Ascending aorta (tissue), 2 donors: ENCODE data around the gene COL18A1. TPM values are rescaled to one million over a fixed set of nuclear protein-coding genes. Genes with fewer than 3 reads are reported as not detected.

Source experiments
- DNase-seq, 2 donors: peaks; one replicate each; pipeline ENCODE4 v3.0.0-alpha.2; 2019; ENCODE audit warnings: low spot score in 2 of 2
- H3K27ac ChIP-seq, 2 donors: fragments of 200-600 bp; sonication (generic); one replicate each; pipeline ENCODE4 v1.5.1; 2016 to 2017; ENCODE audit warnings: mild to moderate bottlenecking in 1 of 2
- H3K27me3 ChIP-seq: fragments of 200-600 bp; sonication (generic); one replicate; pipeline ENCODE4 v1.5.1; 2017
- H3K36me3 ChIP-seq, 2 donors: fragments of 200-600 bp; sonication (generic); one replicate each; pipeline ENCODE4 v1.5.1; 2016
- H3K4me1 ChIP-seq, 2 donors: fragments of 200-600 bp; sonication (generic); one replicate each; pipeline ENCODE4 v1.5.1; 2016 to 2017; ENCODE audit warnings: mild to moderate bottlenecking in 1 of 2
- H3K4me3 ChIP-seq, 2 donors: fragments of 200-600 bp; sonication (generic); one replicate each; pipeline ENCODE4 v1.5.1; 2016 to 2017; ENCODE audit warnings: mild to moderate bottlenecking in 1 of 2
- H3K9me3 ChIP-seq, 2 donors: fragments of 200-600 bp; sonication (generic); one replicate each; pipeline ENCODE4 v1.5.1; 2016
- CTCF ChIP-seq, 3 experiments: fragments of 200-600 bp in 2 of 3; fragments of 450-650 bp in 1 of 3; sonication (generic) in 2 of 3; IDR thresholded peaks; one replicate each; pipeline ENCODE4 v1.5.1; 2016 to 2019; ENCODE audit warnings: antibody characterized with exemption in 3 of 3, mild to moderate bottlenecking in 1 of 3, moderate library complexity in 1 of 3
- intact Hi-C: fragments of 100-400 bp; cut with DNase I; formaldehyde crosslinking; loops from one replicate; pipeline ENCODE4 v1.15.1; 2023
- total RNA-seq: library from RNA; depleted of rRNA; stranded (reverse); fragments of >200 nt; gene quantifications from one replicate; pipeline ENCODE4 v1.1.0, GENCODE V29; 2016

COL18A1 gene
- total RNA-seq, 1 donor from 2014 or later: 699 TPM

DNA sequence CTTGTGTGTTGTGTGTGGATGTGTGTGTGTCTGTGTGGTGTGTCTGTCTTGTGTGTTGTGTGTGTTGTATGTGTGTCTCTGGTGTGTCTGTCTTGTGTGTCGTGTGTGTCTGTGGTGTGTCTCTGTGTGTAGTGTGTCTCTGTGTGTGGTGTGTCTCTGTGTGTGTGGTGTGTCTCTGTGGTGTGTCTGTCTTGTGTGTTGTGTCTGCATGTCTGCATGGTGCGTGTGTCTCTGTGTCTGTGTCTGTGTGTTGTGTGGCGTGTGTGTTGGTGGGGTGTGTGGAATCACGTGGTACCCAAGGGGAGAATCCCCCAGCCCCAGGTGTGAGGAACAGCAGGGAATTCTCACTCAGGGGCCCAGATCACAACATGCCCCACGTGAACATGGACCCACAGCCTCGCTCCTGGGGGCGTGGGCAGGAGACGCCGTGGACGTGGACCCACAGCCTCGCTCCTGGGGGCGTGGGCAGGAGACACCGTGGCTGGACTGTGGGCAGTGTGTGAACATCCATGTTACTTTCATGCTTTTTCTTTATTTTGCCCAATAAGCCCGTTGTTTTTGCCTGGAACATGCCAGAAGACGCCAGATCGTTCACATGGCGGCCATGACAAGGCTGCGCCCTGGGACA is 69.5 kb downstream of the COL18A1 start:
- Histone ChIP-seq H3K9me3 (no peaks in the 10 kb centered on the region), H3K36me3 (peaks cover 29 to 52% of the 10 kb centered on the region in 2 donors), H3K4me1 (peaks cover 15 to 30% of the 10 kb centered on the region in 2 donors), H3K27ac (no peak overlapping the region), H3K4me3 (no peak overlapping the region), H3K27me3 (no peaks in the 10 kb centered on the region)
- DNase-seq: no peak
- no peak for TF ChIP-seq CTCF (IDR thresholded peaks at IDR 0.05)
- intact Hi-C loops: no loop called here

- H3K36me3 ChIP-seq: peaks cover 36 to 59% of the 10 kb centered on the region in 2 donors
- intact Hi-C loops: no loop called here
- H3K27ac ChIP-seq: no peak overlapping the region
- no peak overlapping the region for H3K4me3 ChIP-seq
- no peak for DNase-seq
- H3K4me1 ChIP-seq: peaks cover 15 to 23% of the 10 kb centered on the region in 2 donors
- H3K9me3 ChIP-seq: no peaks in the 10 kb centered on the region
- TF ChIP-seq CTCF (IDR thresholded peaks at IDR 0.05): no peak
- H3K27me3 ChIP-seq: no peaks in the 10 kb centered on the region
These were observed 70.2 kb downstream of the COL18A1 start for GRCh38 chr21:45475004-45475685.

DNA sequence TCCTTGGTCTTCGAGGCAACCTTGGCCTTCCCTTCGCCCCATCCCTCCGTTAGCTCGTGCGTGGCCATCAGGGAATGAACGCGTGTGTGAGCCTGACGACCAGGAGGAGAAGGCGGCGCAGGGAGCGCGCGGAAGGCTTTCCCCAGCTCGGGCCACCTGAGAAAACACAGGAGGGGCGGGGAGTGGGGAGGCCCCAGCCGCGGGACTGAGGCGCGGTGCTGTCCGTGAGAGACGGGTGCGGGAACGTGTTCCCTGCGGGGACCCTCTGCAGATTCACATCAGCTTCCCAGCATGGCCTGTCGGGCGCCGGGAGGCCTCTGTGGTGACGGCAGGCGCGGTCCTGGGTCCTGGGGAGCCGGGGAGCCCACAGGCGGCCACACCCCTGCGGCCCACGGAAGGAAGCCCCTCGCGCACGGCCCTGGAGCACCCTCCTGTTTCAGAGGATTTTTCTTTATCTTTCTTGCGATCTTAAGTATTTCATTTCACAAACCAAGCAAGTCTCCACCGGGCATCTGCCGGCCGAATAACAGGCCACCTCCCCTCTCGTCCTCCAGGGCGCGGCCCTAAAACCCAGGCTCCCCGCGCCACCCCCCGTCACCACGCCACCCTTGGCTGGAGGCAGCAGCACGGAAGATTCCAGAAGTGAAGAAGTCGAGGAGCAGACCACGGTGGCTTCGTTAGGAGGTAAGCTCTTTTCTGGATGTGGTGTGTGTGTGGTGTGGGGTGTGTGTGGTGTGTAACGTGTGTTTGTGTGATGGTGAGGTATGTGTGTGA is 71.0 kb downstream of the COL18A1 start:
- H3K4me3 ChIP-seq: no peak overlapping the region
- peaks cover 44 to 68% of the 10 kb centered on the region in 2 donors for H3K36me3 ChIP-seq
- H3K4me1 ChIP-seq: peaks cover 10 to 17% of the 10 kb centered on the region in 2 donors
- no peak for TF ChIP-seq CTCF (IDR thresholded peaks at IDR 0.05)
- no peak for DNase-seq
- intact Hi-C loops: no loop called here
- no peaks in the 10 kb centered on the region for H3K9me3 ChIP-seq
- no peak overlapping the region for H3K27ac ChIP-seq
- H3K27me3 ChIP-seq: no peaks in the 10 kb centered on the region

DNA sequence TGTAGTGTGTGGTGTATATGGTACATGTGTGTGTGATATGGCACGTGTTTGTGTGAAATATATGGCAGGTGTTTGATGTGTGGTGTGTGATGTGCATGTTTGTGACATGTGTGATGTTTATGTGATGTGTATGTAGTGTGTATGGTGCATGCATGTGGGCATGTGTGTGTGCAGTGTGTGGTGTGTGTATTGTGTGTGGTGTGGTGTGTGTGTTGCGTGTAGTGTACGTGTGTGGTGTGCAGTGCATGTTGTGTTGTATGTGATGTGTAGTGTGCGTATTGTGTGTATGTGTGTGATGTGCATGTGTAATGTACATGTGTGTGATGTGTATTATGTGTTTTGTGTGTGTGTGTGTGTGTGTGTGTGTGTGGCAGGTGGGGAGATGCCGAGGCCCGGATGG is 71.6 kb downstream of the COL18A1 start:
- peaks cover 7 to 13% of the 10 kb centered on the region in 2 donors for H3K4me1 ChIP-seq
- no peaks in the 10 kb centered on the region for H3K27me3 ChIP-seq
- peaks cover 47 to 73% of the 10 kb centered on the region in 2 donors for H3K36me3 ChIP-seq
- intact Hi-C loops: no loop called here
- DNase-seq: no peak
- no peaks in the 10 kb centered on the region for H3K9me3 ChIP-seq
- no peak for TF ChIP-seq CTCF (IDR thresholded peaks at IDR 0.05)
- no peak overlapping the region for H3K4me3 ChIP-seq
- H3K27ac ChIP-seq: no peak overlapping the region

- H3K36me3 ChIP-seq: peaks cover 48 to 82% of the 10 kb centered on the region in 2 donors
- no peaks in the 10 kb centered on the region for H3K9me3 ChIP-seq
- no peak overlapping the region for H3K4me3 ChIP-seq
These were observed 72.5 kb downstream of the COL18A1 start for GRCh38 chr21:45477176-45478114.

More at GRCh38 chr21:45477176-45478114, 72.5 kb downstream of the COL18A1 start:
- no peak for DNase-seq
- H3K4me1 ChIP-seq: peaks cover 3 to 5% of the 10 kb centered on the region in 2 donors
- TF ChIP-seq CTCF (IDR thresholded peaks at IDR 0.05): no peak
- peak overlapping the region; percentile 31 to 53 for H3K27ac ChIP-seq
- intact Hi-C loops: no loop called here
- H3K27me3 ChIP-seq: no peaks in the 10 kb centered on the region
